ENCODE data around the gene ORAI3.

DNA sequence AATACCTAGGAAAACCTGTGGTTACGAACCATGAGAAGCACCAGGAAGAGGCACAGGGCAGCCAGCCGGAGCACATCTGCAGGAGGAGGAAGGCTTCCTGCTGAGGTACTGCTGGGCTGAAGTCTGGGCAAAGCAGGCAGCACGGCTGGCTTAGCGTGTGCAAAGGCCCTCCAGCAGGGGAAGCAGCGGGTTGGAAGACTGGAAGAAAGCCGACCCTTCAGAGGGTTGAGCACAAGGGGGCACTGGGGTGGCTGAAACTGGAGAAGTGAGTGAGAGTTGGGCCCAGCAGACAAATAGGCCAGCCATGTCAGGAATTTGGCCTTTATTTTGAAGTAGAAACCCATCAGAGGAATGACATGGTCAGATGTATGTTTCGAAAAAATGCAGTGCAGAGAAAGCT is 24.0 kb downstream of the ORAI3 start:
- TF ChIP-seq, protein P1, sequence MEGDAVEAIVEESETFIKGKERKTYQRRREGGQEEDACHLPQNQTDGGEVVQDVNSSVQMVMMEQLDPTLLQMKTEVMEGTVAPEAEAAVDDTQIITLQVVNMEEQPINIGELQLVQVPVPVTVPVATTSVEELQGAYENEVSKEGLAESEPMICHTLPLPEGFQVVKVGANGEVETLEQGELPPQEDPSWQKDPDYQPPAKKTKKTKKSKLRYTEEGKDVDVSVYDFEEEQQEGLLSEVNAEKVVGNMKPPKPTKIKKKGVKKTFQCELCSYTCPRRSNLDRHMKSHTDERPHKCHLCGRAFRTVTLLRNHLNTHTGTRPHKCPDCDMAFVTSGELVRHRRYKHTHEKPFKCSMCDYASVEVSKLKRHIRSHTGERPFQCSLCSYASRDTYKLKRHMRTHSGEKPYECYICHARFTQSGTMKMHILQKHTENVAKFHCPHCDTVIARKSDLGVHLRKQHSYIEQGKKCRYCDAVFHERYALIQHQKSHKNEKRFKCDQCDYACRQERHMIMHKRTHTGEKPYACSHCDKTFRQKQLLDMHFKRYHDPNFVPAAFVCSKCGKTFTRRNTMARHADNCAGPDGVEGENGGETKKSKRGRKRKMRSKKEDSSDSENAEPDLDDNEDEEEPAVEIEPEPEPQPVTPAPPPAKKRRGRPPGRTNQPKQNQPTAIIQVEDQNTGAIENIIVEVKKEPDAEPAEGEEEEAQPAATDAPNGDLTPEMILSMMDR (IDR thresholded peaks at IDR 0.05; ENCODE audit: borderline replicate concordance, extremely low read depth, low read length, poor library complexity, severe bottlenecking): peak; percentile 28
- TF ChIP-seq EZH2 (IDR thresholded peaks at IDR 0.05; ENCODE audit: borderline replicate concordance, low read depth, low read length, severe bottlenecking): no peak
